Endothelial cell of umbilical vein (primary cell): ENCODE measurements around the gene SLC9A9.

Experiments used
- EZH2 ChIP-seq: IDR thresholded peaks from 2 replicates; pipeline ENCODE4 v1.6.1; 2012; ENCODE audit warnings: borderline replicate concordance, low read depth, mild to moderate bottlenecking, moderate library complexity, low read length, inconsistent platforms; ENCODE audit not compliant: severe bottlenecking
- JUN ChIP-seq: IDR thresholded peaks from 2 replicates; pipeline ENCODE4 v1.6.1; 2011; ENCODE audit warnings: borderline replicate concordance, low read depth; ENCODE audit not compliant: insufficient read length, insufficient read depth
- MAX ChIP-seq: IDR thresholded peaks from 2 replicates; pipeline ENCODE4 v1.6.1; 2011; ENCODE audit not compliant: insufficient read depth, insufficient read length
- POLR2A ChIP-seq: IDR thresholded peaks from 2 replicates; pipeline ENCODE4 v1.6.1; 2012; ENCODE audit warnings: low read depth, mild to moderate bottlenecking, control low read depth, low read length
- POLR2AphosphoS5 ChIP-seq: IDR thresholded peaks from 2 replicates; pipeline ENCODE4 v1.6.1; 2012; ENCODE audit warnings: low read depth, mild to moderate bottlenecking, control low read depth, low read length, moderate library complexity; ENCODE audit not compliant: insufficient read depth
- TF ChIP-seq, protein P1 (sequence below), 2 donors: IDR thresholded peaks; 1 replicate in 1 of 2; 2 replicates in 1 of 2; pipeline ENCODE4 v1.5.1; 2011; ENCODE audit warnings: low read length in 2 of 2, mild to moderate bottlenecking in 2 of 2, moderate library complexity in 2 of 2, control low read depth in 1 of 2, inconsistent platforms in 1 of 2, low read depth in 1 of 2; ENCODE audit not compliant: insufficient read depth in 1 of 2; ENCODE audit errors: extremely low read depth in 1 of 2

- TF ChIP-seq POLR2AphosphoS5 = no peak
- TF ChIP-seq POLR2A = no peak
- TF ChIP-seq, protein P1, sequence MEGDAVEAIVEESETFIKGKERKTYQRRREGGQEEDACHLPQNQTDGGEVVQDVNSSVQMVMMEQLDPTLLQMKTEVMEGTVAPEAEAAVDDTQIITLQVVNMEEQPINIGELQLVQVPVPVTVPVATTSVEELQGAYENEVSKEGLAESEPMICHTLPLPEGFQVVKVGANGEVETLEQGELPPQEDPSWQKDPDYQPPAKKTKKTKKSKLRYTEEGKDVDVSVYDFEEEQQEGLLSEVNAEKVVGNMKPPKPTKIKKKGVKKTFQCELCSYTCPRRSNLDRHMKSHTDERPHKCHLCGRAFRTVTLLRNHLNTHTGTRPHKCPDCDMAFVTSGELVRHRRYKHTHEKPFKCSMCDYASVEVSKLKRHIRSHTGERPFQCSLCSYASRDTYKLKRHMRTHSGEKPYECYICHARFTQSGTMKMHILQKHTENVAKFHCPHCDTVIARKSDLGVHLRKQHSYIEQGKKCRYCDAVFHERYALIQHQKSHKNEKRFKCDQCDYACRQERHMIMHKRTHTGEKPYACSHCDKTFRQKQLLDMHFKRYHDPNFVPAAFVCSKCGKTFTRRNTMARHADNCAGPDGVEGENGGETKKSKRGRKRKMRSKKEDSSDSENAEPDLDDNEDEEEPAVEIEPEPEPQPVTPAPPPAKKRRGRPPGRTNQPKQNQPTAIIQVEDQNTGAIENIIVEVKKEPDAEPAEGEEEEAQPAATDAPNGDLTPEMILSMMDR (IDR thresholded peaks at IDR 0.05; ENCODE audit: extremely low read depth in 1 of 2, insufficient read depth in 1 of 2, low read depth in 1 of 2, low read length in 2 of 2) = no peak
- no peak for TF ChIP-seq MAX
- TF ChIP-seq EZH2 = no peak
- TF ChIP-seq JUN = no peak
Measured at GRCh38 chr3:143294188-143294587, 554.1 kb downstream of the SLC9A9 start.
